Measurements from ENCODE around the gene BYSL. TPM values are rescaled to one million over a fixed set of nuclear protein-coding genes. Genes with fewer than 3 reads are reported as not detected.
A peak's percentile ranks its signal among the peaks of the same experiment; 100 is the strongest.

BYSL gene
- total and polyA plus RNA-seq, 9 of the 15 experiments (the other 6 are each of a cell fraction or from before 2014, with no cell fraction given), result 22.2 to 92.3 (median 53.4) TPM

- TF ChIP-seq PBX2 (CRISPR knock-in tag; IDR thresholded peaks at IDR 0.05; ENCODE audit: low read depth) (no peak), PBX2 (tag; conservative IDR thresholded peaks at IDR 0.05; ENCODE audit: low read depth) (no peak), HMGN3 (IDR thresholded peaks at IDR 0.05; ENCODE audit: borderline replicate concordance, extremely low read depth, insufficient read length, low read depth, low read length) (no peak), KDM1A (IDR thresholded peaks at IDR 0.05) (no peak), ZNF316 (IDR thresholded peaks at IDR 0.05) (peak; percentile 98), CBX8 (IDR thresholded peaks at IDR 0.05; ENCODE audit: borderline replicate concordance, extremely low read depth, low read depth, low read length, poor library complexity, severe bottlenecking) (no peak), ZBTB33 (CRISPR knock-in tag; IDR thresholded peaks at IDR 0.05) (no peak), ZNF384 (IDR thresholded peaks at IDR 0.05; ENCODE audit: low read depth, low read length) (no peak), E2F1 (CRISPR knock-in tag; IDR thresholded peaks at IDR 0.05) (no peak), JUND (IDR thresholded peaks at IDR 0.05; ENCODE audit: borderline replicate concordance, low read depth, low read length) (peak; percentile 52; the same call in 1 of the 2 replicates), JUND (tag; IDR thresholded peaks at IDR 0.05; ENCODE audit: borderline replicate concordance, low read depth, low read length) (no peak; the same call in 2 of the 3 replicates), PRDM10 (IDR thresholded peaks at IDR 0.05; ENCODE audit: partially characterized antibody) (peak; percentile 93), SIRT6 (IDR thresholded peaks at IDR 0.05; ENCODE audit: low read depth, low read length) (no peak), IRF1 (CRISPR knock-in tag; IDR thresholded peaks at IDR 0.05; ENCODE audit: borderline replicate concordance) (no peak), EGR1 (conservative IDR thresholded peaks at IDR 0.05) (peak; percentile 43; the same call in 1 of the 2 replicates)
Observed at GRCh38 chr6:41966961-41967311, 45.6 kb downstream of the BYSL start (continued).
